HG02763 (cell line): Measurements from ENCODE around the gene DAZ2.
"Not testable (repeated sequence)": the region's sequence is repeated elsewhere in the genome, so short reads cannot be mapped to it uniquely, and the experiment has no call there.

ENCODE experiments used
- ATAC-seq: cut with Tn5 transposase; IDR thresholded peaks from one replicate; pipeline ENCODE4 v1.9.1; 2021; ENCODE audit warnings: mild to moderate bottlenecking, moderate library complexity; ENCODE audit not compliant: unreplicated experiment

The DAZ2 gene

DNA sequence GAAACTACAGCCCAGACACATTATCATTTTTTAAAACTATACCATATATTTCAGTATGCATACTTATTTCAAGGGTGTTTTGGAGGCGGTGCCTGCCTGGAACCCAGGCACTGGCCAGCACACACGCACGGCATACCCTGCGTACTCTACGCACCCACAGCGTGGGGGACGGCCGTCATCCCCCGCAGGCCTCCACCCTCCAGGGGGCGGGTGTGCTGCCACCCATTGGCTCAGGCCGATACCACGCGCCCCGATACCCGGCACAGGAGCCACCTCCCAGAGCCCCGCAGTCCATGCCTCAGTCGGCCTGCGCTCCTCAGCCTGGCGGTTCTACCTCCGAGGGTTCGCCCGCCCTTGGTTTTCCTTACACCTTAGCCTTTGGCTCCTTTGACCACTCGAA is at the start of gene DAZ2:
TSS of gene DAZ2 (plus strand) at position 301 of the 400 bp plus-strand sequence. CDS start 208 bp downstream, outside the sequence.
- not testable (repeated sequence) for ATAC-seq

DNA sequence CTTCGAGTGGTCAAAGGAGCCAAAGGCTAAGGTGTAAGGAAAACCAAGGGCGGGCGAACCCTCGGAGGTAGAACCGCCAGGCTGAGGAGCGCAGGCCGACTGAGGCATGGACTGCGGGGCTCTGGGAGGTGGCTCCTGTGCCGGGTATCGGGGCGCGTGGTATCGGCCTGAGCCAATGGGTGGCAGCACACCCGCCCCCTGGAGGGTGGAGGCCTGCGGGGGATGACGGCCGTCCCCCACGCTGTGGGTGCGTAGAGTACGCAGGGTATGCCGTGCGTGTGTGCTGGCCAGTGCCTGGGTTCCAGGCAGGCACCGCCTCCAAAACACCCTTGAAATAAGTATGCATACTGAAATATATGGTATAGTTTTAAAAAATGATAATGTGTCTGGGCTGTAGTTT is 20.4 kb upstream of the DAZ2 start, which contains the start of gene DAZ1:
TSS of gene DAZ1 (minus strand) at position 101 of the 400 bp plus-strand sequence. CDS start 208 bp downstream, outside the sequence.
- not testable (repeated sequence) for ATAC-seq

DNA sequence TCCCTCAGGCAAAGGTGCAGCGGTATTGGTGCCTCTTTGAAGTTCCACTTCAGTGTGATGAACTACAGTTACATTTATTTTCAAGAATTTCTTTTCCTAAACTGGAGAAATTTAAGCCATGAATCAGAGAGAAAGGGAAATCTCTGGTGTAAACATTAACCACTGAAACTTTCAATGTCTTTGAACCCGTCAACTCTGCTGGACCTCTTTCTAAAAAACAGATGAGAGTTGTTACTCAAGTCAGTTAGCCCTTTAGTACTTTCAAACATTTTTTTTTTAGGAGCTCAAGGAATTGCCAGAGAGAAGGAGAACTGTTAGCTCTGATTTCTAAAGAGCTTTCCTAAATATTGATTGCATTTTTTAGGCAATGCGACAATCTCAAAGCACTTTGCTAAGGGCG is 11.9 kb upstream of the DAZ2 start:
- ATAC-seq, result not testable (repeated sequence)

GRCh38 chrY:23209802-23210495 is 9.4 kb upstream of the DAZ2 start:
- ATAC-seq, result not testable (repeated sequence)

- not testable (repeated sequence) for ATAC-seq
These were observed 8.7 kb upstream of the DAZ2 start for GRCh38 chrY:23210681-23211080.
